GM19193 (cell line): ENCODE results near the gene STAG2.

Experiments
- POLR2A ChIP-seq: IDR thresholded peaks from 4 replicates; pipeline ENCODE4 v1.6.1; 2011; ENCODE audit not compliant: insufficient read depth, insufficient read length; ENCODE audit errors: extremely low read depth

STAG2 gene

GRCh38 chrX:123961268-123962005 lies at the start of gene STAG2:
Gene STAG2, plus strand, starts transcription at chrX:123961706. Its CDS starts 60,922 bp downstream, at chrX:124022628.
- peak; percentile 44 for TF ChIP-seq POLR2A

- TF ChIP-seq POLR2A, result no peak
Observed at GRCh38 chrX:123917069-123917468, 44.4 kb upstream of the STAG2 start.

DNA sequence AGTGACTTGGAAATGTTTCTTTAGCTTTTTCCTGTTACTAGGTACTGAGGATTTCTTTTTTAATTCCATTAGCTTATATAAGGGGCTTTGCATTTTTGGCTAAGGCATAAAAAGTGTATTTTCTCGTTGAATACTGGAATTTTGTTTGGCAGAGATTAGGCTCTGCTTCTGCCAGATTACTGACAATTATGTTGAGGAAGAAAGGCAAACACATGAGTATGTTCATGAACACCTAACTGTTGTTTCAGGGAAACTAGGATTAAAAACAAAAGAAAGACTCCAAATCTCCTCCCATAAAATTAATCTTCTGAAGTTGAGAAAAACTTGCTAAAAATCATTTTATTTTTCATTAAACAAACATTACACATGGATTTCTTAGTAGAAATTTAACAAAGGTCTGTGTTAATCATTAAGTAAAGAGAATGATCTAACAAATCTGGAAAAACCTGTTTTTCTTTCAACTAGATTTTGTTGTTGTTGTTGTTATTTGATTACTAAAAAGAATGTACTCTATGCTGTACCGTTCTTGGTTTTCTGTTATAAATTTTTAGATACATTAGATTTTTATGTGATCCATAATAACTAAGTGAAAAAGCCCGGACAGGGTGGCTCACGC lies 43.3 kb upstream of the STAG2 start:
- no peak for TF ChIP-seq POLR2A

DNA sequence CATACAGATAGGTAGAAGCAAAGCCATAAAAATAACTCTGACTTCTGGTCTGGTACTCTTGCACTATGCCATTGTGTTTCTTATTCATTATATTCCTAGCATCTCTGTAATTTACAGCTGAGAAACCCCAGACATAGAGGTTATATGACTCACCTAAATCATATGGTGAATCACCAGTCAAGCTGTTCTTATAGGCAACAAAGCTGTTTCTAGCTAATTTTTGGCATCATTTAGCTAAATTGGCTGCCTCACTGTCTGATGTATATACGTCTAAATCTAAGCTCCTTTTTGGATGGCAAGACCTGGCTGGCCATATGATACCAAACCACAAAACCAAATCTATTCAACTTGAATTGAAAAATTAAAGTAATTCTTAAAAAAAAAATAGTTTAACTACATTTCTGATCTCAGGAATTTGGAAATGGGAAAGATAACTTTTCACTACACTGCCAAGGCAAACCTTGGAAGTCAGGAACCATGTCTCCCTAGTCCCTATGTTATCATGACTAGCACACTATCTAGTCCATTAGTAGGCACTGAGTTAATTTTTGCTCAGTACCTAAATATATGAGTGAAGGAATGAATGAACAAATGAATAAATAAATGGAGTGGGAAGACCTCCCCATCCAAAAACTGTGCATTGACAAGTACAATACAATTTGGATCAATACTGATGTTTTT lies 41.3 kb upstream of the STAG2 start:
- no peak for TF ChIP-seq POLR2A

- no peak for TF ChIP-seq POLR2A
Observed at GRCh38 chrX:123923211-123923610, 38.3 kb upstream of the STAG2 start.

DNA sequence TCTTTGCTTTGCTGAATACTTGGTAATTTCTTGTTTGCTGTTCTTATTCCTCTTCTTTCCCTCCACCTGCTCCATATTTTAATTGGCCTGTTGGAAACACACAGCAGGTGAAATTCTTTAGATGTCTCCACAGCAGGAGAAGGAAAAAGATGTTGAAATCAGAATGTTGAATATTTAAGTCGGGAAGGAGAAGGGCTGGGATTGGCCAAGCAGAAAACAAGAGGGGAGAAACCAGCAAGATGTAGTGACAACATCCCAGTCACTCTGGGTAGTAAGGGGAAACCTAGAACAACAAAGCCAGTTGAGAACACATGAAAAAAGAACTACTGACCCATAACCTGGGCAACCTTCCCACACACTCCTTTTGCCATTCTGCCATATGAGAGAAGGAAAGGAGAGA lies 37.3 kb upstream of the STAG2 start:
- no peak for TF ChIP-seq POLR2A

- no peak for TF ChIP-seq POLR2A
Observed at GRCh38 chrX:123927845-123928244, 33.7 kb upstream of the STAG2 start.

- no peak for TF ChIP-seq POLR2A
Observed at GRCh38 chrX:123943074-123943473, 18.4 kb upstream of the STAG2 start.

DNA sequence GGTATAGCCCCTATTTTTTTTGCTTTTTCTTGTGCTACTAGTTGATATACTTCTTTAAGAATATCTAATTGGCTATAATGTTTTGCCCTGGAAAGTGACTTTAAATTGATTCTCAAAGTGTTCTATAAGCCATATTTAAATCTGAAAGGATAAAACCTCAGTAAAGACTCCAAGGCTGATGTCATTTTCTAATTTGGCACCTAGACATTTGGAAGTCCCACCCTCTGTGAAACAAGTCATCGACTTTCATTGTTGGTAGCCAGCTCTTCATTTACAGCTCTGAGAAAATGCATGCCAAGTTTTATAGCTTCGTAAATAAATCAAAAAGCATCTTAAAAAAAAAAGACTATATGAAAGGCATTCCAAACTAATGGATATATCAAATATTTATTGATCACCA lies 18.0 kb upstream of the STAG2 start:
- no peak for TF ChIP-seq POLR2A

DNA sequence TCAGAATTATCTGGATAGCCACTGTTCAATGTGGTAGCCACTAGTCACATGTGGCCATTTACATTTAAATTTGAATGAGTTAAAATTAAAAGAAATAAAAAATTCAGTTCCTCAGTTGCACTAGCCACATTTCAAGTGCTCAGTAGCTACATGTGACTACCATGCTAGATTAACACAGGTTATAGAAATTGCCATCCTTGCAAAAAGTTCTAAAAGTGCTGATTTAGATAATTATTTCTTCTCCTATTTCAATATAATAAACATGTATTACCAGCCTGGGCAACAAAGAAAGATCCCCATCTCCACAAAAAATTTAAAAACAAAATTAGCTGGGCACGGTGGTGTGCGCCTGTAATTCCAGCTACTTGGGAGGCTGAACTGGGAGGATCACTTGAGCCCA lies 11.7 kb upstream of the STAG2 start:
- TF ChIP-seq POLR2A, result no peak

GRCh38 chrX:123959281-123960063 lies 2.0 kb upstream of the STAG2 start:
- TF ChIP-seq POLR2A, result no peak

- TF ChIP-seq POLR2A, result no peak
Observed at GRCh38 chrX:123960956-123961267, 594 bp upstream of the STAG2 start.

DNA sequence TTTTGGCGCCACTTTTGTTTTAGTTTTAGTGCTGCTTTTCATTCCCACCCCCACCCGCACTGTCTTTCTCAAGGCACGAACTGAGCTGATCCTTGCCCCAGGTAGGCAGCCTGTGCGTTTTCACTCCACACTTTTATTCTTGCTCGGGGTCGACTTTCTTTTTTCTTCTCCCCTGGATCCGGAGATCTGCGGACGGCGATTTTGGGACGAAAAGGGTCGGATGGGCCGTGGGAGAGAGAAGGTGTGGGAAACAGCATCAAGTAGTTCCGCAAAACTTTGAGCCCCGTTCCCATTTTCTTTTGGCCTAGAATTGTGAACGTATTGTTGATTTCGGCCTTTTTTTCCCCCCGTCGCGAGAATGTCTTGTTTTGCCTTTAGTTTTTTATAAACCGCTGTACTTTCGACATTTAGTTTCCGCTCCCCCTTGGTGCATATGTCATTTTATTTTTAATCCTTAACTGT lies 531 bp downstream of the STAG2 start:
- TF ChIP-seq POLR2A, result no peak

DNA sequence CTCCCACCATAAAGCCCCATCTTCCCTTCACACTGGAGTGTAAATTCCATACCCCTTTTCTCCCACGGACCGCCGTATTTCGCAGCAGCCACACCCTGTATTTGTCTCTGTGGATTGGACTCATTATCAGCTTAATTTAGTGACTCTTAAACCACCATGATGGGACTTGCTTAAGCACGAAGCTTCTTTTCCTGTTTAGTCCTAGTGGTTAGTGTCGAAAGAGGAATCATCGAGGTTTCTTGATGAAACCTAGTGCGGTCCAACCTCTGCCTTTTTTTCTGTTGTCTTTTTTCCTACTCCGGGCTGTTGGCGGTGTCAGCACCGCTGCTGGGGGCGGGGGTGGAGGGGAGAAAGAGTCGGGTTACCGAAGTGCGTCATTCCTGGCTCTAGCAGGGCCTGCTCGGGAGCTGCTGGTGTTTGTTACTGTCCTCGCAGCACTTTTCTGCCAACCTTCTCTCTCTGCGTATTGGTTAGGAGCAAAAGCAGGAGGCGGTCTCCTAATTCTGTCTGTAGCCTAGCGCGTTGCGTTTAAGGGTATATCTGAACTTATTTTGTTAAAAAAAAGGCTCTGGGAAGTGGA lies 1.4 kb downstream of the STAG2 start:
- no peak for TF ChIP-seq POLR2A
